GM21723 (cell line): ENCODE results near the gene PRKN.

Source experiments
- ATAC-seq: cut with Tn5 transposase; IDR thresholded peaks from one replicate; pipeline ENCODE4 v1.9.1; 2021; ENCODE audit warnings: mild to moderate bottlenecking, moderate library complexity; ENCODE audit not compliant: unreplicated experiment

Gene PRKN

DNA sequence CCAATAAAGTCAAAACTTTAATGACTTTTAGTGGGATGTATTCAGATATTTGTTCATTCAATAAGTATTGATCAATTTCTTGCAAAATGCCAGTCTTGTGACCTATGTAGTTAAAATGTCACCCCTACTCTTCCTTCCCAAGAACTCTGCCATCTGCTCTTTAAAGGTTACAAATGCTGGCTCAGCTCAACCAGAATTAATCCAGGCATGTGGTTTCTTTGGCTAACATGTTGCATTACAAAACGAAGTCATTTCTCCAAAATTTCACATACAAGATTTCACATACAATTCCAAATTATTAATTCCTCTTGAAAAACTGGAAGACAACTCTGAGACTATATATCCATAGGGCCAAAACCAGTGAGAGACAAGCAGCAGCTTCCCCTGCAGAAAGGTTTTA lies 395.7 kb downstream of the PRKN start:
- no peak for ATAC-seq

DNA sequence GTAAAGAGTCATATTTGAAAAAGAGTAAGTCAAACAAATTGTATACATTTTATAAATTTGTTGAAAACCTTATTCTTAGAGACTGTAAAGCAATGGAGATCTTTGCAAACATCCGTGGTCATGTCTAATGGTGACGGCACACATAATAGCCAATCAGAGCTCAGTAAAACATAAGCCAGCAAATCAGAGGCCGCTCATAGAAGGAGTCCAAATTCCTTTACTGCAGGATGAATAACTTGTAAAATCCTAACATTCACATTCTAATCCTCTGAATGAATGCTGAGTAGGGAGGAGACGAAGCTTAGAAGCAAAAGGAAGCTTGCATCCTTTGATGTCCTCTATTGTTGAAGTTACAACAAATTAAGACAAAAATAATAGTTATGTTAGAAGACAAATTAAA lies 401.7 kb downstream of the PRKN start:
- ATAC-seq, result no peak

DNA sequence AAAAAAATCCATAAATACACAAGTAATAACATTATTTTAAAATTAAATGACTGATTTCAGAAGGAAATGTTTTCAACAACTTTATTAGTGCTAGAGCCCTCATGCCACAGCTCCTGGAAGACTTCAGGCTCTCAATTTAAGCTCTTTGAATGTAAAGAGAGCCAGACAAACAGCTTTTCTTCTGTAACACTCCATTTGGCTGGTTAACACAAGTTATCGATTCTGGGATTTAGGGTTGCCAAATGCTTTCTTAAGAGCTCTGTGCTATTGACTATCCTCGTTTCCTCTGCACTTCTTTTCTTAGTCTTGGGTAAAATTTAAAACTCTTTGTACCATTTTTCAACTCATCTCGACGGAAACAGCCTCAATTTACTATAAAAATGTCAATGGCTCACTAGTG lies 402.5 kb downstream of the PRKN start:
- no peak for ATAC-seq

DNA sequence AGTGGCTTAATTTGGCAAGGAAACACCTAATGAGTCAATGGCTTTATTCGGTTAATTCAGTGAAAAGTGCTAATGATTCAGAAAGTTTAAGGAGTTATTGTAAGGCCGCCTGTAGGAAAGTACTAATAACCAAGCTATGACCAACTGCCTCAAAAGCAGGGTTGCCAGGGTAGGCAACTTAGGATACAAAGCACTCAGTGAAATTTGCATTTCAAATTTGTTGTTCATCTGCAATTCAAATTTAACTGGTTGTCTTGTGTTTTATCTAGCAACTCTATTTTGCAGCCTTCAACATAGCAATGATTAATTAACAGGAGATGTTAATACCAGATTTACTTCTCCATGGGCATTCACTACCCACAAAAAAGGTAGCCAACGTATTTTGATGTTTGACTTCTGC lies 412.3 kb downstream of the PRKN start:
- ATAC-seq, result no peak

DNA sequence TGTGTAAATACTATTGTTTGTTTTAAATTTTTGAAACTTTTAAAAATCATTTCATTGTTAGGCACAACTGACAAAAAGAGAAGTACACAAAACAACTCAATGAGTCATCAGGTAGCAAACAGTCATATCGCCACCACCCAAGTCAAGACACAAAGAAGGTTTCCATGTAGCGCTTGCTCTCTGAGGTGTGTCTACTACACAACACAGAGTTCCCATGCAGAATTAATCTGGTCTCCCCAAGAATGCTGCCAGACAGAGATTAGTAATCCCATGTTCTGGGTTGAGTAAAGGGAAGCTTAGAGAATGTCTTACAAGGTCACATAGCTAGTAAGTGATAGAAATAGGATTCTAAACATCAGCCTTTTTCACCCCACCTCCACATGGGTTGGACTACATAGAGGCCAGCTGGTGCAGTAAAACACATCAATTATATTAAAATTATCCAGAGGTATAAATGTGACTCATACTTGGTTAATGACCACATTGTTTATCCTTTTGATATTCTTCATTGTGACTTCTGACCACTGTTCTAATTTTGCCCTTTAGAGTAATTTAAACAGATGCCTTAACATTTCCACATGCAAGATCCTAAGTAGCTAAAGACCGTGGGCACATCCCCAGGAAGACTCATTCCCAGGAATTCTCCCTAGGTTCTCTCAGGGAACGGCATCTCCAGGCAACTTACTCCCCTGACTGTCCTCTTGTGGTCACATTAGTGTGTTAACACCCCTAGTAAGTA lies 413.5 kb downstream of the PRKN start:
- ATAC-seq, result no peak

DNA sequence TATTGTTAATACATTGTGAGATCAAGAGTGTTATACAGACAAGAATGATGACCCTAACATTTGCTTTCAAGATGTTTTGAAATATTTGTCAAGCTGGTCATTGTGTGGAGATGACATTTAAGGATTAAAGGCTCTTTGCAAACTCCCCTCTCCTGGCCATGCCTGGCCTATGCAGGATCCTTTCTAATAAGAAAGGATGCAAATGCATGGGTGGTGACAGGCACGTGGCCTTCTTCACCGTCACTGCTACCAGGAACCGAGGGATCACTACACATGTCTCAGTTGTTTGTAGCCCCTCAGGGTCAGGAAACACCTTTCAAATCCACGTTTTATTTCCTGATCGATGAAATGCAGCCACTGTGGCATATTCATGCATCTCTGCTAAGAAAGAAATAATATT lies 419.7 kb downstream of the PRKN start:
- no peak for ATAC-seq

DNA sequence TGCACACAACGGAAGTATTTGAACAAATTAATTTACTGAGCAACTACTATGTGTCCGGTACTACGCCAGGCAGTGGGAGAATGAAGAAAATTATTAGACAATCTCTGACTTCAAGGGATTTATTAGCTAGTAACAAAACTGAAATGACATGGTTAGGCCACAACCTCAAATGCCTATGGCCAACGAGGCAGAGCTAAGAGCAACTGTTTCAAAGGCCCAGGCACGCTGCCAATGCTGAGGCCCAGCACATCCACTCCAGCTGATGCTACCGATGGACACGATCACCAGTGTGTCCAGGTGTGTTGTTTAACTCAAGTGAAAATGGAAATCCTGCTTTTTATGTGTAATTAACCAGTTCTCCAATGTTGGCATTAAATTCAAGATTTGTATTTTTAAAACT lies 420.9 kb downstream of the PRKN start:
- no peak for ATAC-seq

DNA sequence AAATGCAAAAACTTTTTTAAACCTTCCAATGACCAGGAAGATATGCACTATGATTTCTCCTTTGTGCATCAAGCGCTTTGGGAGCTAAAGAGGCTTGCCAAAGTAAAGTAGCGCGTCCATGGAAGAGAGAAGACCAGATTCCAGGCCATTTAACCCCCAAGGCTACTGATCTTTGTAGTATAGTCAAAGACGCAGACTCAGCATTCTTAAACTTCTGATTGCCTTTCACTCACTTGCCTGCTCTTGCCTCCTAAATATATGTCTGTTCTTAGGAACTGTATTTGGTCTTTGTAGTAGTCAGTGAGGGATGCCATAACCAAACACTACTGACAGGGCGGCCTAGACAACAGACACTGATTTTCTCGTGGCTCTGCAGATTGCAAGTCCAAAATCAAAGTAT lies 426.4 kb downstream of the PRKN start:
- ATAC-seq, result no peak

DNA sequence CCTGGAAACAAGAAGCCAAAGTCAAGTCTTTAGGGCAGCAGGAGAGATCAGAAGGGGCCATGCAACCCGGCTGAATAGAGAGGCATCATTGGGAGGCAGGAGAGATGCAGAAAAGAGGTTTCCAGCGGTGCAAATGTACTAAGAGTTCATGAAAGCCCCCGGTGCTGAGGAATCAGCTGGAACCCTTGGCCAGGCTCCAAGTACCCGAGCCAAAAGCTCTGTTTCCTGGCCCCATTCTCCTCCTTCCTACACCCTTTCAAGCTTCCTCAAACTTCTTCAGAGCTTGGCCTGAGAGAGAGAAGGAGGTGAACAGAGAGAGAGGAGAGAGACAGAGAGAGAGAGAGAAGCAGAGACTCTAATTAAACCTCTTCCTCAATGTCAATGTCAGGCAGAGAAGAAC lies 433.5 kb downstream of the PRKN start:
- no peak for ATAC-seq

DNA sequence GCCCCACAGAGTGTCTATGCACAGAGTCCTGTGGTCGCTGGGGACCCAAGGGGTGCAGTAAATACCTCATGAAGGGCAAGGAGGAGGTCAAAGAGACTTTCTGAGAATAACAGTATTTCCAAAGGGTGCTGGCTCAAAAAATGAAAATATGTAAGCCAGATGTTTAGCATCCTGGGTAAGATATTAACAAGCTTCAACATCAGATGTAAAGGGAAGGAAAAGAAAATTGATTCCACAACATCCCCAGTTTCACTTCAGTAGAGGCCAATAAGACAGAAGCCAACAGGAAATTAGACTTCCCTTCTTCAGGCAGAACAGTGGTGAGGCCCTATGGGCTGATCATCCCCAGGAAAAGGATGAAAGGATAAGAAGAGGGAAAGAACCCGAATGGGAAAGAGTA lies 434.7 kb downstream of the PRKN start:
- no peak for ATAC-seq

DNA sequence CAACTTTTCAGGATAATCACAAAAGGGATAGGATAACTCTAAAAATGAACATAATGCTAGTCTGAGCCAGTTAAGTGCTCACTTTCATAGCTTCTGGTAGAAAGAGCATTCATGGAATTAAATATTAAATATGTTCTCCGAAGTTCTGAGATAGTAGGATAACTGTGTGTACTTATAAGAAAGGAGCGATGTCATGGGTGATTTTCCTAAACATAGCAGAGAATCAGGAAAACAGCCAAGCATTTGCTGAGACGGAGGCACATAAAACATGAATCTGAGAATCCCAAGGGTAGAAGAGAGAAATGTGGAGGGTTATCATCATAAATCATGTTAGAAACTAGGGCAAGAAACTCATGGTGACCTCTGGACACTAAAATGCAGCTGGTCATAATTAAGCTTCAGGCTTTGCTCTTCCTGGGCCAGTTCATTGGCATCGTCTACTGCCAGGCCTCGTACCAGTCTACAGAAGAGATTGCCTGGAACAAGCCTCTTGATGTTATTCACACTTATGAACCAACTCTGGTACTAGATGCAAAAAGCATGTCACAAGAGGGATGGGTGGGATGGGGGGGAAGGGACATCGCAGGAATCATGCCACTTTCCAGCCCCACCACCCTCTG lies 436.6 kb downstream of the PRKN start:
- ATAC-seq, result no peak

DNA sequence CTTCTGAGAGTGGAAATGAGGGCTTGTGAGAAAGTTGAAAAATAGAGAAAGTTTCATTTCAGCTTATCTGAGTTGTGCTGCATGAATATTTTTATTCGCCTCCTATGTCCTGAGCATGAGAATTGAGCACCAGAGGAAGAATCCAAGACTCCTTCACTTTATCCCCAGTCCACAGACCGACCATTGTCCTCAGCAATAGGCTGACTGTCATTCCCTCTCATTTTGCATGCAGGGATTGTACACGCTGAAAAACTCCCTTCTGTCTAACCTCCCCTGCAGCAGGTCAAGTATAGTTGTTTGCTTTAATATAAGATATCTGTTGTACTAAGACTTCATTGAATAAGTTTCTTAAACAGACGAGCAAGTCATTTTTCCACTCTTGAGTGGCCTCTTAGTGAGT lies 437.6 kb downstream of the PRKN start:
- no peak for ATAC-seq

DNA sequence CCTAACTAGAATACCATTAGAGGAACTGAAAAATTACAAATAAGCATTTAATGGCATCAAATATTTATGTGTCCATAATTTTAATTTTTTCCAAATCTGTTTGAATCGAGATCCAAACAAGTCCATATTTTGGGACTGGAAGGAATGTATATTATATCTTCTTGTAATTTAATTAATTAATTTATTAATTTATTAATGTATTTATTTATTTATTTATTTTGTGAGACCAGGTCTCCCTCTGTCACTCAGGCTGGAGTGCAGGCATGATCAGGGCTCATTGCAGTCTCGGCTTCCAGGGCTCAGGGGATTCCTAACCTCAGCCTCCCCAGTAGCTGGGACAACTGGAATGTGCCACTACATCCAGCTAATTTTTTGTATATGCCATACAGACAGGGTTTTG lies 453.6 kb downstream of the PRKN start:
- ATAC-seq, result no peak

DNA sequence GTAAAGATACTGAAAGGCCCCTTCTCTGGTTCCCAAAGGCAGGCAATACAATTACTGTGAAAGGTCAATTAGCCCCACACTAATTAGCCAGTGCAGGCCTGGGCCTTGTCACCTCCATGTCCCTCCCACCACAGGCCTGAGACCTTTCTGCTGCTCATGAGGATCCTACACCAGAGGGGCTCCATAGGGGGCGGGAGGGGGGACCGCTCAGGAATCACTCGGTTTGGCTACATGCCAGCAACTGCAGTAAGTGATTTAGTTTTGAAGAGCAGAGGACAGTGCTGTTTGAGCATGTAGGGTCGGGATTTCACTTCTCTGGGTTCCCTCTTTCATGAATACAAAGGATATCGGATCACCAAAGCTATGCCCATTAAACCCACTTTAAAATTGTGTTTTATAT lies 455.6 kb downstream of the PRKN start:
- ATAC-seq, result no peak

DNA sequence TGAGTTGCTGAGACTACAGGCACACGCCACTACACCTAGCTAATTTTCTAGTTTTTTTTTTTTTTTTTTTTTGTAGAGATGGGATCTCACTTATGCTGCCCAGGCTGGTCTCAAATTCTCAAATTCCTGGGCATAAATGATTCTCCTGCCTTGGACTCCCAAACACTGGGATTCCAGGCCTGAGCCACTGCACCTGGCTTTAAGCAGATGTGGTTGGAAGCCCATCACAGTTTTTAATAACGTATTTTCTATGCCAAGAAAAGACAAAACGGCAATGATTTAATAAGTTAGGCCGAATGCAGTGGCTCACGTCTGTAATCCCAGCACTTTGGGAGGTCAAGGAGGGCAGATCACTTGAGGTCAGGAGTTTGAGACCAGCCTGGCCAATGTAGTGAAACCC lies 456.6 kb downstream of the PRKN start:
- no peak for ATAC-seq

DNA sequence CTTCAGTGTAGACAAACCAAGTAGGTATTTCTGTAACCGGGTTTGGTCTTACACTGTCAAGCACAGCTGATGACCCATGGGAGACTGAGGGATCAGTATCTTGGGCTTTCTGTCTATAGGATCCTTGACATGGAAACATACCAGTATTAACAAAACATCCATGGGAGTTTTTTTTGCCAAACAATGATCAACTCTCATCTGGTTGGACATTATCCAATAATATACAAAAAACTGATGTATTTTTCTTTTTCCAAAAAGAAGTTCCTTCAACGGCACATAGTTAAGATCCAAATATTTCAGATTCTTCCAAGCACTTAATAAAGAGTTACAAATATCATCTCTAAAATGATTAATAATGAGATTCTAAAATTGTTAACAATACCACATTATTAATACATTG lies 459.9 kb downstream of the PRKN start:
- ATAC-seq, result no peak

DNA sequence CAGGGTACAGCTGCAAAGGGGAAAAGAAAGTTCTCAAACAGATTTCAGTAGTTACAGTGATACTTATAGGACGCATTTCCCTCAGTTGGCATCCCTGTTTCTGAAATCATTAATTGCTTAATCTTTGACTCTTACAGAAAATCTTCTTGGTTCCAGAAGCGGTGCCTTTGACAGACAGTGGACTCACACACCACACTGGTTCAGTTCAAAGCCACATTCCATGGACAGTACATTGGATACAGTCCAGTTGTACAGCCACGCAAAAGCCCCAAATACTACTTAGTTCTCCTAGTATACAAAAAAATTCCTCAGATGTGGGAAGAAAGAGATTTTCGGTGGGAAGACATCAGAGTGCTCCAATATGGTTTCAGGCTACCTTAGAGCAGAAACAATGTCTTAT lies 460.4 kb downstream of the PRKN start:
- no peak for ATAC-seq

DNA sequence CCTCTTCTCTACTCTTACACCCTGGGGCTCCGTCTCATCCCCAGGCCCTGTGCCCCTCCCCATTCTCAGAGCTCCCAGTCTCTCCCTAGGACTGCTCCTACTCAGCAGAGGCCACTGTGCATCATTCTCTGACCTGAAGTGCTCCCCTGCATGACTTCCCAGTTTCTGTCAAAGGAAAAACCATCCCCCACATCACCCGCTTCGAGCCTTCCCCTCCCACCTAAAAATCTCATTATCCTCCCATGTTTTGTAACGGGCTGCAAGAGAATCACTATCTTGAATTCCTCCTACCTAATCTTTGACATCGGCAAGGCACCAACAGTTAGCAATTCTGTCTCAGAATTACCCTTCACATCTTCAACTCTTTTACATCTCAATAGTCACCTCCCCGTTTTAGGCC lies 463.0 kb downstream of the PRKN start:
- no peak for ATAC-seq

DNA sequence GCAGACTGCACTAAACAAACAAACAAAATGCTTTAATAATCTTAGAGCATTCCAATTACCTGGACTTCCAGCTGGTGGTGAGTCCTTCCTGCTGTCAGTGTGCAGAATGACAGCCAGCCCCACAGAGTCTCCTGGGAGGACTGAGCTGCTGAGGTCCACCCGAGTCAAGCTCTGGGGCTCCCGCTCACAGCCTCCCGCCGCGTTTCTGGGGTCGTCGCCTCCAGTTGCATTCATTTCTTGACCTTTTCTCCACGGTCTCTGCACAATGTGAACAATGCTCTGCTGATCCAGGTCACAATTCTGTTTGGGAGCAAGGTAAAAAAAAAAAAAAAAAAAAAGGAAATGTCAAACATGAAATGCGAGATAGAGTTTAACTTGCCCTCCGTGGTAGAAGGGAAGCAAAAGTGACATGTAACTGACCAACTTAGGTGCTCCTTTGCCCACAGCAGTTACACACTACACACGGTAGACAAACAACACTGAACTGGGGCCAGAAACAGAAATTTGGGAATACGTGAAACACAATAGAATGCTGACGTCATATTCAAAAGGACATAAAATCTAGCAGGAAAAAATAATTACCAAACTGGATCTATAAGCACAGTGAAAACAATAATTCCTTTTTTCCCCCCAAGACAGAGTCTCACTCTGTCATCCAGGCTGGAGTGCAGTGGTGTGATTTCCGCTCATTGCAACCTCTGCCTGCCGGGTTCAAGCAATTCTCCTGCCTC lies 464.9 kb downstream of the PRKN start:
- no peak for ATAC-seq

DNA sequence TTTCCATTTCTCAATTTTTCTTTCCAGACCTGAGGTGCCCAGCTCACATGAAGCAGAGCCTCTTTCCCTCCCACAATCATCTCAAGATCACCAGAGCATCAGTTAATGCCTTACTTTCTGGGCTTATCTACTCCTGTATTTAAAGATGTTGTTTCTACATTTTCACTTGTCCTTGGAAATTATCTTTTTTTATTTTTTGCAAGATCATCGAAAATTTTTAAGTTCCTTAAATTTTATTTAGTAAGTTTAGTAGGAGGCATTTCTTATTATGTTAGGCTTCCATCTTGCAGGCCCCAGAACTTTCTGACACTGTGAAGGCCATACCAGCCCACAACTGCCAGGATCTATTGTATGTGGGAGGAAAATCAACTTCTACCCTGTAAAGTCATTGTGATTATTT lies 466.0 kb downstream of the PRKN start:
- no peak for ATAC-seq

DNA sequence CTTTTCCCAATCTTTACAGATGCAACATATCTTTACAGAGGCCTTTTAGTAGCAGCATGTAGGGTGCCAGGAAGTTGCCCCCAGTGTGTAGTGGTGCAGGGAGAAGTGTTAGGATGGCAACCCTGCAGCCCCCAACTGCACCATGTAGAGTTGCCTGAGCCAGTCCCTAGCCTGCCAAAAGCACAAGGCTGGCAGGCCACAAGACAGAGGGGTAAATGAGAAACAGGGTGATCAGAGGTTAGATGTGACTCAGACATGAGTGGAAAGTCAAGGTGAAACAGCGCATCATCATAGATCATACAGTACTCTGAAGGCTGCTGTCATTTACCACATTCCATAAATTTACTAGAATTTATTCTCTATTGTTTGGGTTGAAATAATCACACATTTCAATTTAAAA lies 467.5 kb downstream of the PRKN start:
- no peak for ATAC-seq

DNA sequence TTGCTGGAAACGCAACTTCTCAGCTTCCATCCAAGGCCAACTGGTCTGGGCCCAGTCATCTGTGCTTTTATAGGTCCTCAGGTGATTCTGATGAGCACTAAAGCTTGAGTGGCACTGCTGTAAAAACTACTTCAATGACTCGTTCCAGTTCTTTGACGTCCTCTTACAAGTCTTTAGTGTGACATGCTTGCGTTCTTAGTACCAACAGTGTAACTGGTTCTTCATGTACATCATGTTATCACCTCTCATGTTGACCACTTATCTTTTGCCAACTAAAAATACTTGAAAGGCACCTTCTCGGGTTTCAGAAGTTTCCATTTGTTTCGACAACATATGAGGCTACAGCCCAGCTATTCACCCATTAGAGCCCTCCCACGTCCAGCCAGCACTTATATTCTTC lies 468.9 kb downstream of the PRKN start:
- no peak for ATAC-seq
